Esophagus muscularis mucosa (tissue), 4 donors: Measurements from ENCODE around the gene RUNX1. TPM values are rescaled to one million over a fixed set of nuclear protein-coding genes. Genes with fewer than 3 reads are reported as not detected.
"Not testable (repeated sequence)": the region's sequence is repeated elsewhere in the genome, so short reads cannot be mapped to it uniquely, and the experiment has no call there.

Source experiments
- DNase-seq: peaks from one replicate; pipeline ENCODE4 v3.0.0-alpha.2; 2017; ENCODE audit errors: extremely low spot score
- H3K27ac ChIP-seq, 4 donors: fragments of 200-600 bp; sonication (generic); replicated peaks in 1 of 4; 1 replicate in 3 of 4; 2 replicates in 1 of 4; pipeline ENCODE4 v1.5.1; 2016 to 2019; ENCODE audit warnings: mild to moderate bottlenecking in 1 of 4
- H3K27me3 ChIP-seq, 4 donors: fragments of 200-600 bp; sonication (generic); one replicate each; pipeline versions ENCODE4 v1.5.1 to v1.6.0; 2016 to 2019
- H3K36me3 ChIP-seq, 4 donors: fragments of 200-600 bp; sonication (generic); one replicate each; pipeline ENCODE4 v1.5.1; 2016 to 2019
- H3K4me1 ChIP-seq, 4 donors: fragments of 200-600 bp; sonication (generic); one replicate each; pipeline ENCODE4 v1.5.1; 2016 to 2019
- H3K4me3 ChIP-seq, 4 donors: fragments of 200-600 bp; sonication (generic); 1 replicate in 2 of 4; 2 replicates in 2 of 4; pipeline ENCODE4 v1.5.1; 2016 to 2019; ENCODE audit warnings: mild to moderate bottlenecking in 4 of 4, moderate library complexity in 1 of 4
- H3K9me3 ChIP-seq, 4 donors: fragments of 200-600 bp; sonication (generic); 1 replicate in 3 of 4; 2 replicates in 1 of 4; pipeline ENCODE4 v1.5.1; 2016 to 2019
- EP300 ChIP-seq: sonication (generic); formaldehyde crosslinking; IDR thresholded peaks from one replicate; pipeline ENCODE4 v1.6.1; 2017; ENCODE audit warnings: antibody characterized with exemption
- POLR2A ChIP-seq: fragments of 450-650 bp; IDR thresholded peaks from one replicate; pipeline ENCODE4 v1.6.1; 2017; ENCODE audit warnings: antibody characterized with exemption, moderate library complexity, mild to moderate bottlenecking, low read depth
- POLR2AphosphoS5 ChIP-seq, 2 donors: sonication (generic); formaldehyde crosslinking; IDR thresholded peaks; one replicate each; pipeline ENCODE4 v1.6.1; 2017; ENCODE audit warnings: antibody characterized with exemption in 2 of 2
- WGBS: methylation state at CpG from one replicate; pipeline ENCODE4 v1.1.5; 2018; 5-methylcytosine and 5-hydroxymethylcytosine counted together
- intact Hi-C: fragments of 100-400 bp; cut with DNase I; formaldehyde crosslinking; loops from one replicate; pipeline ENCODE4 v1.15.1; 2023
- total RNA-seq, 4 donors: library from RNA; depleted of rRNA; stranded (reverse); fragments of >200 nt; gene quantifications; one replicate each; pipeline versions ENCODE4 v1.1.0 to v1.2.1, GENCODE V29; 2016
- TF ChIP-seq, protein P1 (sequence below), 3 experiments: fragments of 200-600 bp in 2 of 3; fragments of 450-650 bp in 1 of 3; sonication (generic) in 2 of 3; IDR thresholded peaks; one replicate each; pipeline ENCODE4 v1.5.1; 2017 to 2019; ENCODE audit warnings: antibody characterized with exemption in 3 of 3, mild to moderate bottlenecking in 2 of 3, moderate library complexity in 1 of 3

RUNX1 gene
- total RNA-seq, 4 donors from 2014 or later = 3.7 to 10.9 (median 5.6) TPM

DNA sequence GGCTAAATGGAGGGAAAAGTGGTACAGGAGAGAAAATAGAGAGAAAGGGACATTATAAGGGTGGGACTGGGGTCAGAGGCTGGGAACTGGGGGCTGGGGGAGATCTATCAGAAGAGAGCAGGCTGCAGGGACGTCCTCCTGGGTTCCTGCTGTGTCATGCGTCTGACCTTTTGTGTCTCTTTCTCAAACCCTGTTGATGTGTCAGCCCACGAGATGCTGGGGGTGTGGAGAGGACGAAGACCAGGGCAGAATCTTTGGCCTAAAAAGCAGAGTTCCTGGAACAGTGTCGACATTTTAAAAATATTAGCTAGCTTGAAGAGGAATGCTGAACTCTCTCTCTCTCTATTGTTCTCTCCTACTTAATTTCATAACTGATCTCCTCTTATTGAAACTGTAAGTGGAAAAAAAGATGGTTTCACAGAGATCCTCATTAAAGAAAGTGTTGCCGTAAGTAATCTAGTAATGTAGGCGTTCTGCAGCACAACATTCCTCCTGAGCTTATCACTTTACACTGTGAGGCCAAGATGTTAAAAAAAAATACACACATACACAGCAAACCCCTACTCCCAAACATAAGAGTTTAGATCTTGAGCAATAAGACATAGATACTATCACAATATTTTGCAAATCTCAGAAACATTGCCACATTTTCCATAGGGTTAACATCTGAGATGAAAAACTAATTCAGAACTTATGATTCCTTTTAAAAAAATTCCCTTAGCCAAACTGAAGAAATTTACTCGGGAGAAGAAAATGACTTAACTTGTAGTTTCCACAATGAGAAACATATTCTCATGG, 52.6 kb downstream of the RUNX1 start:
- H3K27me3 ChIP-seq = no peaks in the 10 kb centered on the region
- H3K36me3 ChIP-seq = no peaks in the 10 kb centered on the region
- DNase-seq = no peak
- H3K9me3 ChIP-seq = no peaks in the 10 kb centered on the region
- TF ChIP-seq POLR2A (no peak), EP300 (no peak), POLR2AphosphoS5 (IDR thresholded peaks at IDR 0.05) (no peak)
- TF ChIP-seq, protein P1, sequence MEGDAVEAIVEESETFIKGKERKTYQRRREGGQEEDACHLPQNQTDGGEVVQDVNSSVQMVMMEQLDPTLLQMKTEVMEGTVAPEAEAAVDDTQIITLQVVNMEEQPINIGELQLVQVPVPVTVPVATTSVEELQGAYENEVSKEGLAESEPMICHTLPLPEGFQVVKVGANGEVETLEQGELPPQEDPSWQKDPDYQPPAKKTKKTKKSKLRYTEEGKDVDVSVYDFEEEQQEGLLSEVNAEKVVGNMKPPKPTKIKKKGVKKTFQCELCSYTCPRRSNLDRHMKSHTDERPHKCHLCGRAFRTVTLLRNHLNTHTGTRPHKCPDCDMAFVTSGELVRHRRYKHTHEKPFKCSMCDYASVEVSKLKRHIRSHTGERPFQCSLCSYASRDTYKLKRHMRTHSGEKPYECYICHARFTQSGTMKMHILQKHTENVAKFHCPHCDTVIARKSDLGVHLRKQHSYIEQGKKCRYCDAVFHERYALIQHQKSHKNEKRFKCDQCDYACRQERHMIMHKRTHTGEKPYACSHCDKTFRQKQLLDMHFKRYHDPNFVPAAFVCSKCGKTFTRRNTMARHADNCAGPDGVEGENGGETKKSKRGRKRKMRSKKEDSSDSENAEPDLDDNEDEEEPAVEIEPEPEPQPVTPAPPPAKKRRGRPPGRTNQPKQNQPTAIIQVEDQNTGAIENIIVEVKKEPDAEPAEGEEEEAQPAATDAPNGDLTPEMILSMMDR (IDR thresholded peaks at IDR 0.05) = no peak
- 57% methylated on average over 8 of the region's 8 CpGs for WGBS
- H3K4me3 ChIP-seq = no peak overlapping the region
- H3K27ac ChIP-seq = no peak overlapping the region
- intact Hi-C loops = no loop called here
- no peaks in the 10 kb centered on the region for H3K4me1 ChIP-seq

DNA sequence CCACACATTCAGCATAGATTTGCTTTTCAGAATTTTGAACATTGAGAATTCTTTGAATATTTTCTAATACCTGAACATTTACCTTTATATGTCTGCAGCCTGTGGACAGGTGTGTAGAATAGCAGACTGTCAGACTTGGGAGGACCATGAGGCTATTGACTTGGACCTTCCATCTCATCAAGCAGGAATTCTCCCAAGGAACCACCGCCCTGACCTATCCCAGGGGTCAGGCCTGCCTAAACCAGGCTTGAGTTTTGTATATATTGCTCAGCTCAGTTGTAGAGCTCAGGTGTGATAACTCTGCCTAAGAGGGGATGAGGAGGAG, 53.2 kb downstream of the RUNX1 start:
- WGBS = 100% methylated on average over 1 of the region's 1 CpG
- Histone ChIP-seq H3K4me1 (no peaks in the 10 kb centered on the region), H3K9me3 (no peaks in the 10 kb centered on the region), H3K4me3 (no peak overlapping the region), H3K36me3 (no peaks in the 10 kb centered on the region), H3K27ac (no peak overlapping the region), H3K27me3 (no peaks in the 10 kb centered on the region)
- DNase-seq = no peak
- TF ChIP-seq, protein P1 (IDR thresholded peaks at IDR 0.05) = no peak
- TF ChIP-seq EP300 (no peak), POLR2A (no peak), POLR2AphosphoS5 (IDR thresholded peaks at IDR 0.05) (no peak)
- intact Hi-C loops = no loop called here

DNA sequence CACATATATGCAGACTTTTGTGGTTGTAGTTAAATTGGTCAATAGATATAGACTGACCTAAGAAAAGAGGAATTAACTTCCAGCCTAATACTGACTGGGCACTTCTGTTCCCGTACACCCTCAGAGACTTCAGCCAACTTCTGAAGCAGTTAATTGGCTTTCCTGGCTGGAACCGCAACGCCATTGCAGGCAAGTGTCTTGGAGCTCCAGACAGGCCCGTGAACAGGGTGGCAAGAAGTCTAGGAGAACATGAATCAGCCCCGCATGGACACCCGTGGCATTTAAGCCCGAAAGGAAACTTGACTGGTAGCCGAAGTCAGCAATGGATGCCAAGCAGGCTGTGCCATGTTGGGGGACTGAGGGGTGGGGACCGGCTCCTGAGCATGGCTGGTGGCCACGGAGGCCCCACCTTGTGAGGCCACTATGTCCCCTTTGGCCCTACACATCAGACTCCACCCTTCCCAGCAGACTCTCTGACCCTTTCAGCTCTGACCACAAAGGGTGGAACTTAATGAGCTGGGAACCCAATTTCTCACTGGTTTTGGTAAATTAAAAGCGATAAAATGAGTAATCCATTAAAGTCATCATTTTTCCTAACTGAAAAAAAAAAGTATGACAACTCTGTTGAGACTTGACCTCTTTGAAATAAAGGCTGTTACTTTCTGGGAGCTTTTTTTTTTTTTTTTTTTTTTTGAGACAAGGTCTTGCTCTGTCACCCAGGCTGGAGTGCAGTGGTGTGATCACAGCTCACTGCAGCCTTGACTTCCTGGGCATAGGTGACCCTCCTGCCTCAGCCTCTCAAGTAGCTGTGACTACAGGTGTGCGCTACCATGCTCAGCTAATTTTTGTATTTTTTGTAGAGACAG, 54.1 kb downstream of the RUNX1 start:
- Histone ChIP-seq H3K9me3 (no peaks in the 10 kb centered on the region), H3K4me1 (no peaks in the 10 kb centered on the region), H3K27ac (no peak overlapping the region), H3K4me3 (no peak overlapping the region), H3K36me3 (no peaks in the 10 kb centered on the region), H3K27me3 (no peaks in the 10 kb centered on the region)
- DNase-seq = no peak
- WGBS = 89% methylated on average over 10 of the region's 12 CpGs
- TF ChIP-seq EP300 = no peak
- TF ChIP-seq, protein P1 (IDR thresholded peaks at IDR 0.05) = no peak
- intact Hi-C loops = no loop called here

DNA sequence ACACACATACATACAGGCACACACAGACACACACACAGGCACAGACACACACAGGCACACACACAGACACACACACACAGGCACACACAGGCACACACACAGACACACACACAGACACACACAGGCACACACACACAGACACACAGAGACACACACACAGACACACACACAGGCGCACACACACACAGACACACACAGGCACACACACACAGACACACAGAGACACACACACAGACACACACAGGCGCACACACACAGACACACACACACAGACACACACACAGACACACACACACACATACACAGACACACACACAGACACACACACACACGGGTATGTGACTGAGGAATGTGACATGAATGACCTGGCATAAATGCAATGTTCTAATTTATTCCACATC, 55.6 kb downstream of the RUNX1 start:
- intact Hi-C loops, H3K36me3 ChIP-seq, H3K27me3 ChIP-seq, H3K27ac ChIP-seq, H3K9me3 ChIP-seq, H3K4me3 ChIP-seq, DNase-seq, H3K4me1 ChIP-seq: not testable (repeated sequence)
- 35% methylated on average over 2 of the region's 3 CpGs for WGBS

GRCh38 chr21:34992736-34993398, 56.2 kb downstream of the RUNX1 start:
- intact Hi-C loops = no loop called here

More at GRCh38 chr21:34992736-34993398, 56.2 kb downstream of the RUNX1 start:
- Histone ChIP-seq H3K4me1 (no peaks in the 10 kb centered on the region), H3K27me3 (no peaks in the 10 kb centered on the region), H3K9me3 (no peaks in the 10 kb centered on the region), H3K36me3 (no peaks in the 10 kb centered on the region), H3K27ac (no peak overlapping the region), H3K4me3 (no peak overlapping the region)
- no peak for TF ChIP-seq POLR2A
- TF ChIP-seq, protein P1 (IDR thresholded peaks at IDR 0.05) = no peak
- no peak for TF ChIP-seq EP300
- no peak for TF ChIP-seq POLR2AphosphoS5 (IDR thresholded peaks at IDR 0.05)
- WGBS = 77% methylated on average over 13 of the region's 13 CpGs
- no peak for DNase-seq
